ENCODE results near the gene VPS45. TPM values are rescaled to one million over a fixed set of nuclear protein-coding genes. Genes with fewer than 3 reads are reported as not detected.

VPS45 gene
- polyA plus RNA-seq, 1 of the 3 experiments (the other 2 are of a cell fraction) = 31.5 TPM

GRCh38 chr1:150115121-150115520, 47.5 kb downstream of the VPS45 start (continued):
- TF ChIP-seq, protein P1, sequence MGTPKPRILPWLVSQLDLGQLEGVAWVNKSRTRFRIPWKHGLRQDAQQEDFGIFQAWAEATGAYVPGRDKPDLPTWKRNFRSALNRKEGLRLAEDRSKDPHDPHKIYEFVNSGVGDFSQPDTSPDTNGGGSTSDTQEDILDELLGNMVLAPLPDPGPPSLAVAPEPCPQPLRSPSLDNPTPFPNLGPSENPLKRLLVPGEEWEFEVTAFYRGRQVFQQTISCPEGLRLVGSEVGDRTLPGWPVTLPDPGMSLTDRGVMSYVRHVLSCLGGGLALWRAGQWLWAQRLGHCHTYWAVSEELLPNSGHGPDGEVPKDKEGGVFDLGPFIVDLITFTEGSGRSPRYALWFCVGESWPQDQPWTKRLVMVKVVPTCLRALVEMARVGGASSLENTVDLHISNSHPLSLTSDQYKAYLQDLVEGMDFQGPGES (IDR thresholded peaks at IDR 0.05; ENCODE audit: low read depth, low read length) = no peak

- ChIA-PET POLR2A (no interaction called here), CTCF (no interaction called here)
- Histone ChIP-seq H3K79me2 (ENCODE audit: insufficient read depth) (no peaks in the 10 kb centered on the region), H3K4me3 (ENCODE audit: low read depth in 2 of 2, low read length in 1 of 2) (no peak overlapping the region), H3K36me3 (replicated peaks in 1 of 2; ENCODE audit: control insufficient read depth in 1 of 2, insufficient read depth in 2 of 2, low read length in 1 of 2) (peaks cover 21 to 29% of the 10 kb centered on the region in 2 experiments), H3K9ac (no peak overlapping the region), H3K9me3 (peaks cover 14% of the 10 kb centered on the region), H2AFZ (ENCODE audit: low read depth) (no peak overlapping the region), H3K27me3 (ENCODE audit: insufficient read depth) (no peaks in the 10 kb centered on the region), H3K4me1 (ENCODE audit: control insufficient read depth in 1 of 2, insufficient read depth in 2 of 2, low read depth in 1 of 2, low read length in 1 of 2) (peaks cover 0 to 4% of the 10 kb centered on the region in 2 experiments; a peak in 2 of 4 replicates), H3F3A (replicated peaks; ENCODE audit: insufficient read depth) (peaks cover 15% of the 10 kb centered on the region), H3K27ac (ENCODE audit: low read depth in 2 of 2, low read length in 1 of 2) (peak overlapping the region in 1 of 2 experiments; percentile 5; a peak in 1 of 4 replicates), H4K20me1 (ENCODE audit: insufficient read depth) (no peaks in the 10 kb centered on the region), H3K4me2 (no peak overlapping the region), H3K9me2 (no peaks in the 10 kb centered on the region)
- TF ChIP-seq YY1 (IDR thresholded peaks at IDR 0.05; ENCODE audit: low read depth) (no peak), PBX3 (IDR thresholded peaks at IDR 0.05) (no peak), SMC3 (IDR thresholded peaks at IDR 0.05; ENCODE audit: low read depth, low read length) (no peak), MAX (IDR thresholded peaks at IDR 0.05; ENCODE audit: low read depth) (no peak), FOXM1 (IDR thresholded peaks at IDR 0.05; ENCODE audit: low read depth) (no peak), EZH2phosphoT487 (IDR thresholded peaks at IDR 0.05; ENCODE audit: borderline replicate concordance, low read depth) (no peak), RFX5 (IDR thresholded peaks at IDR 0.05; ENCODE audit: low read length) (no peak), TEAD4 (IDR thresholded peaks at IDR 0.05; ENCODE audit: borderline replicate concordance, insufficient read depth) (no peak), EP300 (IDR thresholded peaks at IDR 0.05; ENCODE audit: borderline replicate concordance in 1 of 2, low read depth in 1 of 2, low read length in 1 of 2) (no peak), REST (IDR thresholded peaks at IDR 0.05; ENCODE audit: low read depth, low read length) (no peak), MEF2A (IDR thresholded peaks at IDR 0.05; ENCODE audit: borderline replicate concordance, low read depth) (no peak), FOSL2 (IDR thresholded peaks at IDR 0.05; ENCODE audit: borderline replicate concordance, low read depth) (no peak), FOXJ3 (CRISPR knock-in tag; IDR thresholded peaks at IDR 0.05) (no peak), SIN3A (IDR thresholded peaks at IDR 0.05; ENCODE audit: borderline replicate concordance, low read depth, low read length) (no peak), ZBTB33 (IDR thresholded peaks at IDR 0.05; ENCODE audit: borderline replicate concordance, low read depth) (no peak), GABPA (IDR thresholded peaks at IDR 0.05; ENCODE audit: low read depth) (no peak), GATA2 (CRISPR knock-in tag; IDR thresholded peaks at IDR 0.05) (no peak), MXI1 (IDR thresholded peaks at IDR 0.05; ENCODE audit: low read depth, low read length) (no peak)
- DNase-seq = no peak
- 90% methylated on average over 2 of the region's 2 CpGs for WGBS (ENCODE audit: low lambda C conversion rate)
Measured at GRCh38 chr1:150118716-150119115, 51.1 kb downstream of the VPS45 start.
